Amniotic epithelial cell (primary cell): ENCODE measurements around the gene ZNF778.
"Not testable (repeated sequence)": the region's sequence is repeated elsewhere in the genome, so short reads cannot be mapped to it uniquely, and the experiment has no call there.

Experiments
- DNase-seq: peaks from one replicate; pipeline ENCODE4 v3.0.0-alpha.2; 2010; ENCODE audit warnings: low read depth

Gene ZNF778

DNA sequence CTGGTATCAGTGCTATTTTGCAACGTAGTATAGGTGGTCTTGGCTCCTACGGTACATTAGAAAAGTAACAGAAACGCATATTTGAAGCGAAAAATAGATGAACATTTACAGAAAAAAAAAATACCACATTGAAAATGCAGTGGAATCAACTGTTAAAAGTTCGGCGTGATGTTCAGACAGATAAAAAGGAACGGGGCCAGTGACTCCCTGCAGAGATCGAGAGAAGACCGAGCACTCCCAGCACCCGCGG lies 440 bp upstream of the ZNF778 start:
- DNase-seq = no peak

DNA sequence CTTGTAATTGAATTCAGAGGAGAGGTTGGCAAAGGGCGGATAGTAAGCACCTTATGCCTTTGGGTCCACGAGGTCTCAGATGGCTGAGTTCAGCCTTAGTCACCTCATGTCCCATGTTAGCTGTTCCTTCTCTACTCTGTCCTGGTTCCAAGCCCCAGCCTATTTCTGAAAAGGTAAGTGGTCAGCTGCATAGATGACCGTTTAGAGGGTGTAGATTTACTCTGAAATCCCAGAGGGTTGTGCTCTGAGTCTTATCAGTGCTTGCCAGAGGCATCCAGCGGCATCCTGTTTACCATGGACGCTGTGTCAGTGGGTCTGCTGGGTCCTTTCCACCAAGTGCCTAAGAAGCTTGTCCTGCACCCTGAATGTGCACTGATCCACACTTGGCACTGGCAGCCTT lies 1.9 kb downstream of the ZNF778 start:
- DNase-seq = no peak

DNA sequence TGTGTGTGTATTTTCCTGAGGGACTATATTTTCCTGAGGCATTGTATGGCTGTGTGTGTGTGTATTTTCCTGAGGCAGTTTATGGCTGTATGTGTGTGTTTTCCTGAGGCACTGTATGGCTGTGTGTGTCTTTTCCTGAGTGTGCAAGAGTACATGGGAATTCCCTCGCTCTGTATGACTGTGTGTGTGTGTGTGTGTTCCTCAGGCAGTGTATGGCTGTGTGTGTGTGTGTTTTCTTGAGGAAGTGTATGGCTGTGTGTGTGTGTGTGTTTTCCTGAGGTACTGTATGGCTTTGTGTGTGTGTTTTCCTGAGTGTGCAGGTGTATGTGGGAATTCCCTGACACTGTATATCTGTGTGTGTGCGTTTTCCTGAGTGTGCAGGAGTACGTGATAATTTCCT lies 4.1 kb downstream of the ZNF778 start:
- DNase-seq = no peak

GRCh38 chr16:89222931-89223330 lies 5.4 kb downstream of the ZNF778 start:
- DNase-seq = no peak

- no peak for DNase-seq
Observed at GRCh38 chr16:89224665-89225064, 7.2 kb downstream of the ZNF778 start.

DNA sequence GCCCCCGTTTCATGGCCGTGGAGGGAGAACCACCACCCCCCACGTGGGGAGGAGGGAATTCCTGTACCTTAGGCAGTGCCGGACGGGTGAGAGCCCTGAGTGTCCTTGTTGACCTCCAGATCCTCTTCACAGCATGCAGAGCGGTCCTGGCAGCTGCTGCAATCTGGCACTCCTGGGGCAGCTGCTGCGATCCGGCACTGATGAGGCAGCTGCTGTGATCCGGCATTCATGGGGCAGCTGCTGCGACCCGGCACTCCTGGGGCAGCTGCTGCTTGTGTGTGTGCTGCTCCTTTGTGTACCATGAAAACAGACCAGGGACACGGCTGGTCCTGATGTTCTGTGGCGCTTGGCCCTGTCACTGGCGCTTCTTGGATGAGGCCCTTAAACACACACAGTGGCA lies 12.8 kb downstream of the ZNF778 start:
- DNase-seq = no peak

- DNase-seq = no peak
Observed at GRCh38 chr16:89232107-89232506, 14.6 kb downstream of the ZNF778 start.

- DNase-seq = no peak
Observed at GRCh38 chr16:89233678-89234490, 16.4 kb downstream of the ZNF778 start.

- DNase-seq = no peak
Observed at GRCh38 chr16:89237733-89238132, 20.2 kb downstream of the ZNF778 start.

DNA sequence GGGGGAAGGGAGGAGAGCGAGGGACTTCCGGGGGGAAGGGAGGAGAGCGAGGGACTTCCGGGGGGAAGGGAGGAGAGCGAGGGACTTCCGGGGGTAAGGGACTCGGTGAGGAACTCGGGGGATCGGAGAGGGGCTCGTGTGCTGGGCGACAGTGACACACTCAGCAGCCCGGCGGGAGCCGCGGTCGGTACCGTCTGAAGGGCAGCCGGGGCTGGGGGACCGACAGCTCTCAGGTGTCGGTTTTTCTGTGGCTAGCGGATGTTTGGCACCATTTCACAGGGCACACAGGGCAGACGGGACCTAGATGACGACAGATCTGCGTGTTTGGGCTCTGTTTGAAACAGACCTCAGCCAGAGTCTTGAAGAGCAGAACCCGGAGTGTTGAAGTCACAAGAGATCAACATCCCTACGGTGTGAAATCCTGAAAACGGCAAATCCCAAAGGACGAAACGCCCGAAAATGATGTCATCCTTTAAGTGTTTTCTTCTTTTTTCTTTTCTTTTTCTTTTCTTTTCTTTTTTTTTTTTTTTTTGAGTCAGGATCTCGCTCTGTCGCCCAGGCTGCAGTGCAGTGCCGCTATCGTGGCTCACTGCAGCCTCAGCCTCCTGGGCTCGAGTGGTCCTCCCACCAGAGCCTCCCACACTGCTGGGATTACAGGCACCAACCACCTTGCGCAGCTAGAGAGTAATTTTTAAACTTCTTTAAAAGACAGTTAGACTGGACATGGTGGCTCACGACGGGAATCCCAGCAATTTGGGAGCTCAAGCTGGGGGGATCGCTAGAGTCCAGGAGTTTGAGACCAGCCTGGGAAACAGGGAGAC lies 23.9 kb downstream of the ZNF778 start:
- DNase-seq = peak; percentile 74

- DNase-seq = no peak
Observed at GRCh38 chr16:89242795-89243200, 25.3 kb downstream of the ZNF778 start.

DNA sequence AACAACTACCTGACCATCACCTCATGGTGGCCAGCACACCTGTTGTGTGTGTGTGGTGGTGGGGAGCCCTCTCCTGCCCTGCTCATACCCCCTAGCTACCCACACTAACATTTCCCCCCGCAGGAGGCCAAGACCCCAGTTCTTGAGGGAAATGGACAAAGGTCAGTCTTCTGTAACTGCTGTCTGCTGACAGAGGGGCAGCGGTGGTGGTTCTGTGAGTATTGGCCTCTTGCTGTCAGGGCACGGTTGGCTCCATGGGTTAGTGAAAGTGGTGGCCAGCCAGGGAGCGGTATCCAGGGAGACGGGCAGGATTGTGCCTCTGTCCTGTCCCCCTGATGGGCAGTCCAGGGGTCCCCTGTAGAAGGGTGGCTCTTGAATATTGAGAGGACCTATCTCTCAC lies 26.2 kb downstream of the ZNF778 start:
- no peak for DNase-seq

GRCh38 chr16:89244264-89244663 lies 26.8 kb downstream of the ZNF778 start:
- not testable (repeated sequence) for DNase-seq

DNA sequence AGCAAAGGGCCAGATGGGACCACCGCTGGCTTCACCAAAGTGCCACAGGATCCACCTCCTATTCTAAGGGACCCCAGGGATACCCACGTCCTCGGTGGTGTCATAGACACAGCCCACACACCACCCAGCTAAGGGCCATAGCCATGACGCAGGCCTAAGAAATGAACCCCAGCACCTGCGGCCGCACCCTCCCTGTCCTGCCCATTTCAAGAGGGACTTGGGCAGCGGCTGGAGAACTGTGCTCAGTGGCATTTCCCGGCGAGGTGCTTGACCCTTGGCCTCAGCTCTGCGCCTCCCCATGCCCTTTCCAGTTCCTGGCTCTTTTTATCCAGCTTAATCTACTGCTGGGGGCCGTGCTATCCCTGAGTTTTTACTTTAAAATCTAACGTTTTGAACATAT lies 27.3 kb downstream of the ZNF778 start:
- DNase-seq = no peak

DNA sequence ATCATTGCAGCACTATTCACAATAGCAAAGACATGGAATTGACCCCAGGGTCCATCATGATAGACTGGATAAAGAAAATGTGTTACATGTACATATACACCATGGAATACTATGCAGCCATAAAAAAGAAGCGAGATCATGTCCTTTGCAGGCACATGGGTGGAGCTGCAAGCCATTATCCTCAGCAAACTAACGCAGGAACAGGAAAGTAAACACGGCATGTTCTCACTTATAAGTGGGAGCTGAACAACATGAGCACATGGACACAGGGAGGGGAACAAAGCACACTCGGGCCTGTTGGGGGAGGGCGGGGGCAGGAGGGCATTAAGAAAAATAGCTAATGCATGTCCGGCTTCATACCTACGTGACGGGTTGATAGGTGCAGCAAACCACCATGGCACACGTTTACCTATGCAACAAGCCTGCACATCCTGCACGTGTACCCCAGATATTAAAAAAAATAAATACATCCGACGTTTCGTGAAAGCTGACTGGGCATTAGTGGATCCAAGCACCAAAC lies 28.9 kb downstream of the ZNF778 start:
- no peak for DNase-seq

DNA sequence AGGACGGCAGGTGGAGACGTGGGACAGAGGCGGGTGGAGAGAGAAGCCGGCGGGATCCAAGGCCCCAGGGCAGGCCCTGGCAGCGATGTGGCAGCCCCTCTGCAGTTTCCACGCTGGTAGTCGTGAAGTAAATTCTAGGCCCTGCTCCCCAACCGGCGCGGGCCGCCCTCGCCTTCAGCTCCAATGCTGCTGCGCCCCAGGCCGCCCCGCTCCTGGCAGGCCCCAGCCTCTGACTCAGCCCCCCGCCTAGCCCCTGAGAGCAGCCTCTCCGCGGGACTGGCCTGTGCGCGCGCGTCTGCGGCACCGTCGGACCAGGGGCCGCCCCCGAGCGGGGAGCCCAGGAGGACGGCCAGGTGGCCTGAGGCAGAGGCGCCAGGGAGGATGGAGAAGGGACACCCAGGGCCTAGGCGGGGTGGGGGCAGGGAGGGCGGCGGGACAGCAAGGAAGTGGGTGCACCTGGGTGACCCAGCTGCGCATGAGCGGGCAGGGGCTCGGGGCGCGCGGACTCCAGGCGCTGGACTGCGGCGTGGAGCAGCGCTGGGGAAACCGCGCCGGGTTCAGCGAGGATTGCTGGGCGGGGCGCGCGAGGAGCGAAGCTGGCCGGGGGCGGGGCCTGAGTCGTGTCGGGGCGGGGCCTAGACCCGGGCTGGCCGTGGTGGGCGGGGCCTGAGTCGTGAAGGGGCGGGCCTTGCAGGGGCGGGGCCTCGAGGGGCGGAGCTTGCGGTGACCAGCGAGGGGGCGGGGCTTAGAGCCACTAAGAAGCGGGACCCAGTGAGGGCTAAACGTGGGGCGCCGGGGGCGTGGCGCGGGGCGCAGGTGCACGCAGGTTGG lies 29.6 kb downstream of the ZNF778 start:
- DNase-seq = peak; percentile 52

- not testable (repeated sequence) for DNase-seq
Observed at GRCh38 chr16:89247734-89248075, 30.2 kb downstream of the ZNF778 start.

DNA sequence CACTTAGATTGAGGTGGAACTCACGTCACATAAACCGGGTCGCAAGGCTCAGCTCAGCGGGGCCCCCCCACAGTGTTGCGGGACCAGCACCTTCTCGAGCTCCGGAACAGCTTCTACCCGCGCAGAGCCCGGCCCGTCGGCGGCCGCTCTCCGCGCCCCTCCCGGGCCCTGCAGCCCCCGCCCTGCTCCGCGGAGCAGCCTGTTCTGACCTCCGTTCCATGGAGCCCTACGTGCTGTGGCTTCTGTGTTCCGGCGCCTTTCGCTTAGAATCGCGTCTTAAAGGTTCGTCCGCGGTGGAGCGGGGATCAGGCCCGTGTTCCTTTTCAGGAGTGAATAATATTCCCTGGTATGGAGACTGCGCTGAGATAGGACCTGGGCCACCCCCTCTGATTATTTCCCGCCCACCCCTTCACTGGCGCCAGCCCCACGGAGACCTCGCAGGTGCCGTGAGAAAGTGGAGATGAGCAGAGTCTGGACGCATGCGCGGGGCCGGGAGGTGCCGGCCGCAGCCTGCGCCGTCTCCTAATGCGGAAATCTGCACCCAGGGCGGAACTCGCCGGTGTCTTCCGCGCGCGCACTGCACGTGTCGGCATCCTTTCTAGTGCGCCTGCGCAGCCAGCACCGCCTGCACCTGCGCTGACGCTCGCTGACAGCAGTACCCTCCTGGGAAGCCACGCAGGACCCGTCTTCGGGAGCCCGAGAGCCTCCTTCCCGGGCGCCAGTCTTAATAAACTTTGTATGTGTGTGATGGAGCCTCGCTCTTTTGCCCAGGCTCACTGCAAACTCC lies 30.9 kb downstream of the ZNF778 start:
- no peak for DNase-seq

- no peak for DNase-seq
Observed at GRCh38 chr16:89253548-89254287, 36.2 kb downstream of the ZNF778 start.

GRCh38 chr16:89256651-89257254 lies 39.2 kb downstream of the ZNF778 start:
- DNase-seq = no peak

DNA sequence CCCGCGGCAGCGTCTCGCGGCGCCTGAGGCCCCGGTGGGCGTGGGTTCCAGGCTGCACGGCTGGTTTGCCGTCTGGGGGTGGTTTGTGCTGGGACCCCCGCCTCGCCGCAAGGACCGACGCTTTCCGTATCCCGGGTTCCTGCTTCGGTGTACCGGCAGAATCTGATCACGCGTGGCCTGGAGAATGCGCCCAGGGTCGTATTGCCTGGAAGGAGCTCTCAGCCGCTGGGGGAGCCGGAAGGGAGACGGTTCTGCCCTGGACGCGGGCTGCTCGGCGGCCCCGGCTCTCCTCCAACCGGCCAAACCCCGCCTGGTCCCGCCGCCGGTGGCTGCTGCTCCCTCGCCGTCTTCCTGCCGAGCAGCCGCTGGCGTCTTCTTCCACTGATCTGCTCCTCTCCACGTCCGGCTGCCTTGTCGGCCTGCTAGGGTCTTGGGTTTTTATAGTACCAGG lies 39.8 kb downstream of the ZNF778 start:
- no peak for DNase-seq
